ENCODE results near the gene CGB5. TPM values are rescaled to one million over a fixed set of nuclear protein-coding genes. Genes with fewer than 3 reads are reported as not detected.
A peak's percentile ranks its signal among the peaks of the same experiment; 100 is the strongest.

The CGB5 gene
- total and polyA plus RNA-seq, 9 of the 15 experiments (the other 6 are each of a cell fraction or from before 2014, with no cell fraction given): not detected

DNA sequence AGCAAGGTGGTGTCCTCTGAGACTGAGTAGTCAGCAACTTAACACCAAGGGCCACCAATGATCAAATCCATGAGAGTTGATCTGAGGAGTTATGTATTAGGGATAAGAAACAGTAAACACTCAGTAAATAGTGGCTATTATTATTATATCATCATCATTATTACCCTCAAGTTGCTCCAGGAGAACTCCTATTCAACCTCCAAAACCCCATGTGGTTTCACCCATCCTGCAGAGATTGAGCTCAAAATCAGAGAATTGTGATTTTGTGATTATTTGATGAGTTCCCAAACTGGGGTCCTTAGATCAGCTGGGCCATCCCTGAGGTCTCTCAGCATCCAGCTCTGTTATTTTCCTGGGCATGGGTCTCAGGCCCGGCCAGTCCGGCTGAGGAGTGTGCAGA, 17.4 kb downstream of the CGB5 start:
- Histone ChIP-seq H3K4me3 (no peak overlapping the region), H2AFZ (ENCODE audit: low read depth, low read length) (no peak overlapping the region), H3K9ac (ENCODE audit: insufficient read depth in 1 of 2, low read depth in 2 of 2, low read length in 2 of 2) (no peak overlapping the region), H3K9me1 (ENCODE audit: control insufficient read depth, insufficient read depth, low read length) (no peaks in the 10 kb centered on the region), H3K27ac (ENCODE audit: extremely low read depth, low read depth, low read length) (no peak overlapping the region), H3K4me2 (ENCODE audit: insufficient read depth, low read length) (no peak overlapping the region), H3K79me2 (ENCODE audit: control insufficient read depth, insufficient read depth, low read length) (no peaks in the 10 kb centered on the region), H3K9me3 (replicated peaks; ENCODE audit: control insufficient read depth, insufficient read depth, low read depth, low read length) (no peaks in the 10 kb centered on the region), H4K20me1 (replicated peaks; ENCODE audit: control insufficient read depth, insufficient read depth, low read length) (peaks cover 4% of the 10 kb centered on the region; the same call in 1 of the 2 replicates), H3K27me3 (ENCODE audit: control insufficient read depth in 2 of 2, insufficient read depth in 2 of 2, low read length in 2 of 2) (peaks cover 19 to 61% of the 10 kb centered on the region in 2 experiments; a peak in 3 of 5 replicates), H3K4me1 (replicated peaks in 1 of 2; ENCODE audit: control insufficient read depth in 2 of 2, insufficient read depth in 2 of 2, low read length in 2 of 2) (peaks cover 2 to 46% of the 10 kb centered on the region in 2 experiments; a peak in 4 of 5 replicates), H3K36me3 (ENCODE audit: control insufficient read depth, insufficient read depth, low read length) (no peaks in the 10 kb centered on the region)
- CTCF ChIA-PET (ENCODE audit: low intra/inter-chr PET ratio): no interaction called here
- POLR2A ChIA-PET: interaction anchor here (0.6 to 1.4 kb wide), 2 partner anchors 9 to 395 kb away, joined by 3 to 4 read pairs; no protein-coding TSS in a partner anchor
- in situ Hi-C loops (cut with MboI) (no loop called here), intact Hi-C loops (cut with micrococcal nuclease) (no loop called here)
- 12% methylated on average over 2 of the region's 2 CpGs for WGBS (ENCODE audit: insufficient coverage, low coverage, missing lambda C conversion rate)
- ATAC-seq (no peak), DNase-seq (ENCODE audit: extremely low read depth in 1 of 4, low spot score in 3 of 4) (no peak), FAIRE-seq (no peak)
- TF ChIP-seq KDM1A (IDR thresholded peaks at IDR 0.05): peak; percentile 11 to 38; a peak in 1 of 4 replicates
- TF ChIP-seq, protein P1, sequence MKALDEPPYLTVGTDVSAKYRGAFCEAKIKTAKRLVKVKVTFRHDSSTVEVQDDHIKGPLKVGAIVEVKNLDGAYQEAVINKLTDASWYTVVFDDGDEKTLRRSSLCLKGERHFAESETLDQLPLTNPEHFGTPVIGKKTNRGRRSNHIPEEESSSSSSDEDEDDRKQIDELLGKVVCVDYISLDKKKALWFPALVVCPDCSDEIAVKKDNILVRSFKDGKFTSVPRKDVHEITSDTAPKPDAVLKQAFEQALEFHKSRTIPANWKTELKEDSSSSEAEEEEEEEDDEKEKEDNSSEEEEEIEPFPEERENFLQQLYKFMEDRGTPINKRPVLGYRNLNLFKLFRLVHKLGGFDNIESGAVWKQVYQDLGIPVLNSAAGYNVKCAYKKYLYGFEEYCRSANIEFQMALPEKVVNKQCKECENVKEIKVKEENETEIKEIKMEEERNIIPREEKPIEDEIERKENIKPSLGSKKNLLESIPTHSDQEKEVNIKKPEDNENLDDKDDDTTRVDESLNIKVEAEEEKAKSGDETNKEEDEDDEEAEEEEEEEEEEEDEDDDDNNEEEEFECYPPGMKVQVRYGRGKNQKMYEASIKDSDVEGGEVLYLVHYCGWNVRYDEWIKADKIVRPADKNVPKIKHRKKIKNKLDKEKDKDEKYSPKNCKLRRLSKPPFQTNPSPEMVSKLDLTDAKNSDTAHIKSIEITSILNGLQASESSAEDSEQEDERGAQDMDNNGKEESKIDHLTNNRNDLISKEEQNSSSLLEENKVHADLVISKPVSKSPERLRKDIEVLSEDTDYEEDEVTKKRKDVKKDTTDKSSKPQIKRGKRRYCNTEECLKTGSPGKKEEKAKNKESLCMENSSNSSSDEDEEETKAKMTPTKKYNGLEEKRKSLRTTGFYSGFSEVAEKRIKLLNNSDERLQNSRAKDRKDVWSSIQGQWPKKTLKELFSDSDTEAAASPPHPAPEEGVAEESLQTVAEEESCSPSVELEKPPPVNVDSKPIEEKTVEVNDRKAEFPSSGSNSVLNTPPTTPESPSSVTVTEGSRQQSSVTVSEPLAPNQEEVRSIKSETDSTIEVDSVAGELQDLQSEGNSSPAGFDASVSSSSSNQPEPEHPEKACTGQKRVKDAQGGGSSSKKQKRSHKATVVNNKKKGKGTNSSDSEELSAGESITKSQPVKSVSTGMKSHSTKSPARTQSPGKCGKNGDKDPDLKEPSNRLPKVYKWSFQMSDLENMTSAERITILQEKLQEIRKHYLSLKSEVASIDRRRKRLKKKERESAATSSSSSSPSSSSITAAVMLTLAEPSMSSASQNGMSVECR (CRISPR knock-in tag; IDR thresholded peaks at IDR 0.05): no peak
- TF ChIP-seq, protein P2, sequence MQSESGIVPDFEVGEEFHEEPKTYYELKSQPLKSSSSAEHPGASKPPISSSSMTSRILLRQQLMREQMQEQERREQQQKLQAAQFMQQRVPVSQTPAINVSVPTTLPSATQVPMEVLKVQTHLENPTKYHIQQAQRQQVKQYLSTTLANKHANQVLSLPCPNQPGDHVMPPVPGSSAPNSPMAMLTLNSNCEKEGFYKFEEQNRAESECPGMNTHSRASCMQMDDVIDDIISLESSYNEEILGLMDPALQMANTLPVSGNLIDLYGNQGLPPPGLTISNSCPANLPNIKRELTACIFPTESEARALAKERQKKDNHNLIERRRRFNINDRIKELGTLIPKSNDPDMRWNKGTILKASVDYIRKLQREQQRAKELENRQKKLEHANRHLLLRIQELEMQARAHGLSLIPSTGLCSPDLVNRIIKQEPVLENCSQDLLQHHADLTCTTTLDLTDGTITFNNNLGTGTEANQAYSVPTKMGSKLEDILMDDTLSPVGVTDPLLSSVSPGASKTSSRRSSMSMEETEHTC (IDR thresholded peaks at IDR 0.05): no peak
- BruUV-seq (replicated peaks): no TSS peak

All from K562 (cell line).